IMR-90 (cell line): ENCODE results near the gene INSL3. TPM values are rescaled to one million over a fixed set of nuclear protein-coding genes. Genes with fewer than 3 reads are reported as not detected.

ENCODE experiments used
- ATAC-seq: fragments of 200-7000 bp; cut with Tn5 transposase; 2 replicates; pipeline ENCODE4 v1.9.1; 2020; ENCODE audit warnings: low read depth, mild to moderate bottlenecking, moderate library complexity
- BruUV-seq: library from RNA; stranded (reverse); fragments of 400-500 nt; replicated peaks from 2 replicates; lab custom pipeline; 2021; lab: Mats Ljungman, UMichigan
- CTCF ChIA-PET: fragments of 300-600 bp; formaldehyde crosslinking; extraction: SDS; loops from one replicate; lab custom pipeline; 2021; ENCODE audit warnings: antibody characterized with exemption; lab: Yijun Ruan, JAX
- POLR2A ChIA-PET: fragments of 300-600 bp; sonication (Branson Sonifier 250); formaldehyde crosslinking; loops from one replicate; lab custom pipeline; 2022; ENCODE audit warnings: antibody characterized with exemption; ENCODE audit not compliant: unreplicated experiment; lab: Charles Lee
- DNase-seq: peaks from one replicate; pipeline ENCODE4 v3.0.0; 2013
- H2AFZ ChIP-seq: replicated peaks from 2 replicates; pipeline ENCODE3; 2013; ENCODE audit warnings: low read length, mild to moderate bottlenecking; ENCODE audit not compliant: poor library complexity
- H2AK5ac ChIP-seq: 2 replicates; pipeline ENCODE4 v1.6.1; 2013; ENCODE audit warnings: low read depth, low read length, inconsistent platforms
- H2AK9ac ChIP-seq: replicated peaks from 2 replicates; pipeline ENCODE3; 2013; ENCODE audit warnings: mild to moderate bottlenecking, low read depth, low read length, moderate library complexity; ENCODE audit not compliant: poor library complexity
- H2BK120ac ChIP-seq: 2 replicates; pipeline ENCODE4 v1.6.1; 2013; ENCODE audit warnings: low read depth, low read length, inconsistent platforms
- H2BK15ac ChIP-seq: 3 replicates; pipeline ENCODE4 v1.6.1; 2013; ENCODE audit warnings: low read depth, low read length, inconsistent platforms
- H2BK20ac ChIP-seq: 2 replicates; pipeline ENCODE4 v1.6.1; 2013; ENCODE audit warnings: low read depth, mild to moderate bottlenecking, inconsistent platforms, low read length, moderate library complexity
- H2BK5ac ChIP-seq: 2 replicates; pipeline ENCODE4 v1.6.1; 2013; ENCODE audit warnings: mild to moderate bottlenecking, low read depth, low read length, inconsistent platforms; ENCODE audit not compliant: poor library complexity, severe bottlenecking
- H3K14ac ChIP-seq: replicated peaks from 2 replicates; pipeline ENCODE4 v1.6.1; 2013; ENCODE audit warnings: low read depth, low read length, inconsistent platforms
- H3K18ac ChIP-seq: 2 replicates; pipeline ENCODE4 v1.6.1; 2013; ENCODE audit warnings: low read depth, low read length, control low read depth
- H3K23ac ChIP-seq: 2 replicates; pipeline ENCODE4 v1.6.1; 2013; ENCODE audit warnings: low read depth, low read length, inconsistent platforms
- H3K27ac ChIP-seq: 2 replicates; pipeline ENCODE4 v1.5.1; 2013; ENCODE audit warnings: mild to moderate bottlenecking, control low read depth, low read length; ENCODE audit not compliant: insufficient read depth
- H3K27me3 ChIP-seq: 2 replicates; pipeline ENCODE4 v1.6.1; 2013; ENCODE audit warnings: low read length; ENCODE audit not compliant: control insufficient read depth, insufficient read depth
- H3K36me3 ChIP-seq: 2 replicates; pipeline ENCODE4 v1.6.1; 2013; ENCODE audit warnings: low read length, mixed read lengths; ENCODE audit not compliant: control insufficient read depth, insufficient read depth
- H3K4ac ChIP-seq: 2 replicates; pipeline ENCODE4 v1.6.1; 2013; ENCODE audit warnings: low read depth, low read length, inconsistent platforms
- H3K4me1 ChIP-seq: 2 replicates; pipeline ENCODE4 v1.6.1; 2013; ENCODE audit warnings: low read length, mixed read lengths; ENCODE audit not compliant: control insufficient read depth, insufficient read depth
- H3K4me2 ChIP-seq: 2 replicates; pipeline ENCODE4 v1.6.1; 2013; ENCODE audit warnings: low read depth, mild to moderate bottlenecking, control low read depth, low read length, moderate library complexity
- H3K4me3 ChIP-seq: 2 replicates; pipeline ENCODE4 v1.5.1; 2013; ENCODE audit warnings: low read depth, mild to moderate bottlenecking, control low read depth, low read length, moderate library complexity; ENCODE audit not compliant: insufficient read depth
- H3K56ac ChIP-seq: 2 replicates; pipeline ENCODE4 v1.6.1; 2013; ENCODE audit warnings: low read length, inconsistent platforms; ENCODE audit not compliant: insufficient read depth; ENCODE audit errors: extremely low read depth
- H3K79me1 ChIP-seq, 2 experiments: 2 replicates each; pipeline ENCODE4 v1.6.1; 2013; ENCODE audit warnings: low read length in 2 of 2, inconsistent platforms in 1 of 2, low read depth in 1 of 2
- H3K9ac ChIP-seq: 2 replicates; pipeline ENCODE4 v1.6.1; 2013; ENCODE audit warnings: low read depth, low read length, control low read depth
- H3K9me1 ChIP-seq: 2 replicates; pipeline ENCODE4 v1.6.1; 2013; ENCODE audit warnings: low read length, inconsistent platforms; ENCODE audit not compliant: insufficient read depth
- H3K9me3 ChIP-seq: 2 replicates; pipeline ENCODE4 v1.6.1; 2013; ENCODE audit warnings: low read length; ENCODE audit not compliant: control insufficient read depth, insufficient read depth
- H4K20me1 ChIP-seq: 2 replicates; pipeline ENCODE4 v1.6.1; 2013; ENCODE audit warnings: low read length, inconsistent platforms; ENCODE audit not compliant: insufficient read depth
- H4K5ac ChIP-seq: 2 replicates; pipeline ENCODE4 v1.6.1; 2013; ENCODE audit warnings: mild to moderate bottlenecking, low read depth, low read length, control low read depth
- H4K8ac ChIP-seq, 2 experiments: 2 replicates each; pipeline ENCODE4 v1.6.1; 2013; ENCODE audit warnings: low read depth in 2 of 2, low read length in 2 of 2, control low read depth in 1 of 2, inconsistent platforms in 1 of 2
- H4K91ac ChIP-seq: 2 replicates; pipeline ENCODE4 v1.6.1; 2013; ENCODE audit warnings: low read depth, low read length, inconsistent platforms; ENCODE audit not compliant: insufficient read depth
- MXI1 ChIP-seq: IDR thresholded peaks from 2 replicates; pipeline ENCODE4 v1.6.1; 2012; ENCODE audit warnings: low read depth, mild to moderate bottlenecking, low read length, moderate library complexity, borderline replicate concordance
- USF2 ChIP-seq: fragments of 150-350 bp; IDR thresholded peaks from 2 replicates; pipeline ENCODE4 v1.6.1; 2017; ENCODE audit warnings: mild to moderate bottlenecking, antibody characterized with exemption, low read length, low read depth
- WGBS, 2 experiments: methylation state at CpG; one replicate each; pipeline versions ENCODE4 v1.1.5 to v1.1.7; 2013; ENCODE audit warnings: missing lambda C conversion rate in 2 of 2; ENCODE audit not compliant: insufficient read length in 1 of 2; ENCODE audit errors: extremely low coverage in 2 of 2; 5-methylcytosine and 5-hydroxymethylcytosine counted together
- dilution Hi-C: fragments of 300-500 bp; cut with HindIII; formaldehyde crosslinking; loops from one replicate; pipeline ENCODE4 v1.14.3; 2018; ENCODE audit warnings: low sequenced_read_pairs; ENCODE audit not compliant: unreplicated experiment
- in situ Hi-C: fragments of 300-500 bp; cut with MboI; formaldehyde crosslinking; loops from 3 replicates; pipeline ENCODE4 v1.14.3; 2019; ENCODE audit warnings: low sequenced_read_pairs, inconsistent platforms, mixed read lengths
- intact Hi-C: fragments of 100-400 bp; cut with micrococcal nuclease; formaldehyde crosslinking; loops from 2 replicates; pipeline ENCODE4 v1.10.0; 2022
- polyA plus RNA-seq, 3 experiments: library from polyadenylated mRNA; depleted of rRNA; stranded (reverse); fragments of >200 nt; gene quantifications; 2 replicates each; pipeline ENCODE4 v1.2.3, GENCODE V29; 2012; ENCODE audit warnings: low replicate concordance in 1 of 3
- total RNA-seq: library from RNA; depleted of rRNA; stranded (reverse); fragments of >200 nt; gene quantifications from 2 replicates; pipeline ENCODE4 v1.2.3, GENCODE V29; 2012

INSL3 gene
- total and polyA plus RNA-seq, 2 of the 4 experiments (the other 2 are of a cell fraction) = not detected

- Histone ChIP-seq H3K56ac (no peak overlapping the region), H3K18ac (no peak overlapping the region), H3K79me1 (no peaks in the 10 kb centered on the region), H2AK5ac (no peak overlapping the region), H4K8ac (no peak overlapping the region), H3K27ac (no peak overlapping the region), H3K4me3 (no peak overlapping the region), H3K23ac (no peak overlapping the region), H3K36me3 (no peaks in the 10 kb centered on the region), H3K27me3 (peaks cover 3% of the 10 kb centered on the region; the same call in 1 of the 2 replicates), H4K5ac (no peak overlapping the region), H3K9me3 (no peaks in the 10 kb centered on the region), H2BK15ac (no peak overlapping the region), H2BK5ac (no peak overlapping the region), H3K4me1 (no peaks in the 10 kb centered on the region), H4K20me1 (no peaks in the 10 kb centered on the region), H3K9me1 (no peaks in the 10 kb centered on the region), H4K91ac (no peak overlapping the region), H3K14ac (no peak overlapping the region), H2AK9ac (no peak overlapping the region), H3K4me2 (no peak overlapping the region), H3K9ac (no peak overlapping the region), H2BK20ac (no peak overlapping the region), H2AFZ (peak overlapping the region; percentile 75), H3K4ac (no peak overlapping the region), H2BK120ac (no peak overlapping the region)
- BruUV-seq = no TSS peak
- in situ Hi-C loops = no loop called here
- dilution Hi-C loops = no loop called here
- CTCF ChIA-PET = no interaction called here
- intact Hi-C loops = no loop called here
- 89% methylated on average over 3 of the region's 4 CpGs; no CpG with 5 or more reads in 1 of the 2 experiments for WGBS, 2 experiments
- peak; percentile 14 for DNase-seq
- POLR2A ChIA-PET = no interaction called here
- no peak for TF ChIP-seq MXI1
- peak; percentile 45; the same call in 1 of the 2 replicates for TF ChIP-seq USF2
- ATAC-seq = no peak
These were observed 49.1 kb downstream of the INSL3 start for GRCh38 chr19:17772172-17772571.
